ENCODE data around the gene KIRREL1.

Gene KIRREL1

DNA sequence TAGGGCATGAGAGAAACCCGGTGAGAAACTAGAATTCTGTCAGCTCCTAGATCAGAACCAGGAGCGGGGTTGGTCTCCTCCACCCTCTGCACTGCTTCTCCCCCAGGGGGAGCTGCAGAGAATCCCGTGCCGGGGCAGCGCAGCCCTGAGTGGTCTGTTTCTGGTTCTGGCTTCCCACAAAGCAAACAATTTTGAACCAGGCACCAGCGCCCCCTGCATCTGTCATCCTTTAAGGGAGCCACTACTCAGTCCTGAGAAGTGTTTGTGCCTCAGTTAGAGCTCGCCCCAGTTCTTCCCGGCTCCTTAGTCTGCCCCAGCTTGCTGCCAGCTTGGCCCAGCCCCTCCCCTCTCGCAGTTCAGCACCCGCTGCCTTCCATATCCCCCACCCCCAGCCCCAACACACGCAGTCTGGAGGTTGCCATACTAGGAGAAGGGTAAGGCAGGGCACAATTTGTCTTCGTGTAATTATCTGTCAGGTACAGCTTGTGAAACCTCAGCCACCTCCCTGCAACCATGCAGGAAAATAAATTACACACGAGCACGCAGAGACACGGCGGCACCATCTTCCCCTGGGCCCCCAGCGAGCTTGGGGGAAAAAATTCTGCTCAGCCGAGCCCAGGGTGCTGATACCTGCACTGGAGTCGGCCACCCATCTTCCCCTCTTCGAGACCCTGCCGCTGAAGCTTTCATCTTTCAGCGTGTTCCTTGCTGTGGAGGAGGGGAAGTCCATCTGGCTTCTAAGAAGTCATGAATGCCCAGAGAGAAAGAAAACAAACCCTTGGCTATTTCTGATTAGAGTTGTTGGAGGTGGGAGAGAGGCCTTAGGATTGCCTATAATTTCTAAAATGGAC, 124.6 kb downstream of the KIRREL1 start:
- peak; percentile 27; the same call in 1 of the 2 replicates for TF ChIP-seq RAD21 (IDR thresholded peaks at IDR 0.05; ENCODE audit: low read depth)
- no peak for TF ChIP-seq TAF1 (IDR thresholded peaks at IDR 0.05; ENCODE audit: low read depth)

DNA sequence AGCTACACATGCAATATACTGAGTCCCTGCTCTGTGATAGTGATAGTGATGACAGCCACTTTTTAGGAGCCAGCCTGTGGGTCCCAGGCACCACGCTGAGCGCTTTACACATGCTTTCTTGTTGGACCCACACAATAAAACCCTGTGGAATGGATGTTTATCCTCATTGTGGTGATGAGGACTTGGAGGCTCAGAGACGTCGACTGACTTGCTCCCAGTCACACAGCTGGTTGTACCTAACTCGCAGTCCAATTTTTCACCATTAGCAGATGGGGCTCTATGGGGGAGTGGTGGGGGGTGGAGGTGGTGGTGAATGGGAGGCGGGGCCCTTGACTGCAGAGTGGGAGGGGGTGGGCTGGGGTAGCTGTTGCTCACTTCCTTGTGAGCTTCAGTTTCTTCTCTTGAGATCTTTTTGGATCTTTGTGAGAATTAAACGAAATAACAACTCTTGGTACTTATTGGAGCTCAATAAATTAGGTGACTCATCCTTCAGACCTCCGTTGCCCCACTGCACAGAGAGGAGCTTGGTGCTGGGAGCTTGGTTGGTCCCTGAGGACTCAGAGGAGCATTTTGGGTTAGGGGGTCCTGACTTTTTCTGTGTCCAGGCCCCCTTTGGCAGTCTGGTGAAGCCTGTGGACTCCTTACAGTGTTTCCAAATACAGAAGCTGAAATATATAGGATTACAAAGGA, 125.4 kb downstream of the KIRREL1 start:
- TF ChIP-seq EP300 (IDR thresholded peaks at IDR 0.05; ENCODE audit: borderline replicate concordance) (no peak), CREB1 (IDR thresholded peaks at IDR 0.05; ENCODE audit: low read depth) (no peak), EGR1 (IDR thresholded peaks at IDR 0.05) (no peak), TCF12 (IDR thresholded peaks at IDR 0.05; ENCODE audit: low read depth) (no peak), NFIC (IDR thresholded peaks at IDR 0.05) (no peak), ZBTB7A (IDR thresholded peaks at IDR 0.05; ENCODE audit: low read depth) (no peak), TAF1 (IDR thresholded peaks at IDR 0.05; ENCODE audit: low read depth) (no peak), TEAD4 (IDR thresholded peaks at IDR 0.05) (no peak), FOXM1 (IDR thresholded peaks at IDR 0.05; ENCODE audit: borderline replicate concordance, low read depth) (no peak), CEBPB (IDR thresholded peaks at IDR 0.05) (no peak), YY1 (IDR thresholded peaks at IDR 0.05; ENCODE audit: low read depth) (no peak), RAD21 (IDR thresholded peaks at IDR 0.05; ENCODE audit: low read depth) (no peak)
- TF ChIP-seq, protein P1, sequence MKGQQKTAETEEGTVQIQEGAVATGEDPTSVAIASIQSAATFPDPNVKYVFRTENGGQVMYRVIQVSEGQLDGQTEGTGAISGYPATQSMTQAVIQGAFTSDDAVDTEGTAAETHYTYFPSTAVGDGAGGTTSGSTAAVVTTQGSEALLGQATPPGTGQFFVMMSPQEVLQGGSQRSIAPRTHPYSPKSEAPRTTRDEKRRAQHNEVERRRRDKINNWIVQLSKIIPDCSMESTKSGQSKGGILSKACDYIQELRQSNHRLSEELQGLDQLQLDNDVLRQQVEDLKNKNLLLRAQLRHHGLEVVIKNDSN (IDR thresholded peaks at IDR 0.05): no peak
- TF ChIP-seq, protein P2, sequence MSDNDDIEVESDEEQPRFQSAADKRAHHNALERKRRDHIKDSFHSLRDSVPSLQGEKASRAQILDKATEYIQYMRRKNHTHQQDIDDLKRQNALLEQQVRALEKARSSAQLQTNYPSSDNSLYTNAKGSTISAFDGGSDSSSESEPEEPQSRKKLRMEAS (IDR thresholded peaks at IDR 0.05): no peak
- TF ChIP-seq, protein P3, sequence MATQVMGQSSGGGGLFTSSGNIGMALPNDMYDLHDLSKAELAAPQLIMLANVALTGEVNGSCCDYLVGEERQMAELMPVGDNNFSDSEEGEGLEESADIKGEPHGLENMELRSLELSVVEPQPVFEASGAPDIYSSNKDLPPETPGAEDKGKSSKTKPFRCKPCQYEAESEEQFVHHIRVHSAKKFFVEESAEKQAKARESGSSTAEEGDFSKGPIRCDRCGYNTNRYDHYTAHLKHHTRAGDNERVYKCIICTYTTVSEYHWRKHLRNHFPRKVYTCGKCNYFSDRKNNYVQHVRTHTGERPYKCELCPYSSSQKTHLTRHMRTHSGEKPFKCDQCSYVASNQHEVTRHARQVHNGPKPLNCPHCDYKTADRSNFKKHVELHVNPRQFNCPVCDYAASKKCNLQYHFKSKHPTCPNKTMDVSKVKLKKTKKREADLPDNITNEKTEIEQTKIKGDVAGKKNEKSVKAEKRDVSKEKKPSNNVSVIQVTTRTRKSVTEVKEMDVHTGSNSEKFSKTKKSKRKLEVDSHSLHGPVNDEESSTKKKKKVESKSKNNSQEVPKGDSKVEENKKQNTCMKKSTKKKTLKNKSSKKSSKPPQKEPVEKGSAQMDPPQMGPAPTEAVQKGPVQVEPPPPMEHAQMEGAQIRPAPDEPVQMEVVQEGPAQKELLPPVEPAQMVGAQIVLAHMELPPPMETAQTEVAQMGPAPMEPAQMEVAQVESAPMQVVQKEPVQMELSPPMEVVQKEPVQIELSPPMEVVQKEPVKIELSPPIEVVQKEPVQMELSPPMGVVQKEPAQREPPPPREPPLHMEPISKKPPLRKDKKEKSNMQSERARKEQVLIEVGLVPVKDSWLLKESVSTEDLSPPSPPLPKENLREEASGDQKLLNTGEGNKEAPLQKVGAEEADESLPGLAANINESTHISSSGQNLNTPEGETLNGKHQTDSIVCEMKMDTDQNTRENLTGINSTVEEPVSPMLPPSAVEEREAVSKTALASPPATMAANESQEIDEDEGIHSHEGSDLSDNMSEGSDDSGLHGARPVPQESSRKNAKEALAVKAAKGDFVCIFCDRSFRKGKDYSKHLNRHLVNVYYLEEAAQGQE (IDR thresholded peaks at IDR 0.05; ENCODE audit: low read depth): no peak

DNA sequence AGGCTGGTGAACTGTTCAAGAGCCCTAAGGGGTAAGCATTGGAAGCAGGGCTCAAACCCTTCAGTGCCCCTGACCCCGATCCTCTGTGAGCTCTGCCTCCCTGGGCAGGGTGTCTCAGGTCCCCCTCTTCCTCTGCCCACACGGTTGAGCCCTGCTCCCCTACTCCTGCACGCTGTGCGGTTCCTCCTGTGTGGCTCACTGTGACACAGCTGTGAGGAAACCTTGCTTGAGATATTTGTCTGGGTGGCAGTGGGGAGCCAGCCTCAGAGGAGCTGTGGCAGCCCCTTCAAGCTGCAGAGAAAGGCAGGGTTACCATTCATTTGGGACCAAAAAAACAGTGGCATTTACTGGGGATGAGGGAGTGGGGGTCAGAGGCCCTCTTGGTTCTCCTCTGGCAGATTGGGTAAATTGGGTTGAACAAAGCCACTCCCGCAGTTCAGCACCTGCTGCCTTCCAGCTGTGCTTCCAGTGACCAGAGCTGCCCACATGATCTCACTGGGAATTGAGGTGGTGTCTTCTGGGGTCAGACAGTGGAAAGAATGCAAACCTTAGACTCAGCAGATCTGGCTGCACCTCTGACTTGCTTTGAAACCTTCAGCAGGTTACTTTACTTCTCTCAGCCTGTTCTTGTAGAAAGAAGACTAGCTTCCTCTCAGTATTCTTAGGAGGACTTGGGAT, 126.7 kb downstream of the KIRREL1 start:
- TF ChIP-seq TEAD4 (IDR thresholded peaks at IDR 0.05): no peak
- no peak for TF ChIP-seq TAF1 (IDR thresholded peaks at IDR 0.05; ENCODE audit: low read depth)
- no peak for TF ChIP-seq CEBPB (IDR thresholded peaks at IDR 0.05)
- TF ChIP-seq, protein P1 (IDR thresholded peaks at IDR 0.05): no peak
- TF ChIP-seq, protein P2 (IDR thresholded peaks at IDR 0.05): no peak
- no peak for TF ChIP-seq EP300 (IDR thresholded peaks at IDR 0.05; ENCODE audit: borderline replicate concordance)
- TF ChIP-seq CREB1 (IDR thresholded peaks at IDR 0.05; ENCODE audit: low read depth): no peak
- no peak for TF ChIP-seq FOXM1 (IDR thresholded peaks at IDR 0.05; ENCODE audit: borderline replicate concordance, low read depth)
- TF ChIP-seq ZBTB7A (IDR thresholded peaks at IDR 0.05; ENCODE audit: low read depth): no peak
- no peak for TF ChIP-seq TCF12 (IDR thresholded peaks at IDR 0.05; ENCODE audit: low read depth)

DNA sequence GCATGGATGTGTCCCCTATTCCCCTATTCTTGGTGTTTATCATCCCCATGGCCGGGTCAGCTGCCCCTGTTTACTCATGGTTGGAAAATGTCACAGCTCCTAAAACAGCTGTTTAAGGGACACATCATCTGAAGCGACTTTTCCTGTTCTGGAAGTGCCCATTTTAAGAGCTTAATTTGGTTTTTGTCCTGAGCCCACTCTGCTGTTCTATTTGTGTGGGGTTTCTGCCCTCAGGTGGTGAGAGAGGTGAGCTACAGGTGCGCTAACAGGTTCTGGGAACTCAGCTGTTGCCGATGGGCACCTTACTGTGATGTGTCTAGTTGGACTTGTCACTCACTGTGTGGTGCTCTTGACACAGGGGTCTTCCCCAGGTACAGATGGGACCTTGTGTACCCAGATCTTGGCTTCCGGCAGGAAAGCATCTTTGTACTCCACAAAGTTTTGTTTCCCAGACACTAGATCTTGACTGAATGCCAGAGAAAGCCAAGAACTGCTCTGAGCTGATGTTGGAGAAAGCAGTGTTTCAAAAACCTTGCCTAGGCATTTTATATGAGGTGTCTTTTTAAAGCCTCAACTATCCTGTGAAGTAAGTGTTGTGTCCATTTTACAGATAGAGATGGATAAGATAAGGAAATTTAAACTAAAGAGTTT, 128.3 kb downstream of the KIRREL1 start:
- TF ChIP-seq, protein P2 (IDR thresholded peaks at IDR 0.05): no peak
- peak; percentile 98 for TF ChIP-seq RAD21 (IDR thresholded peaks at IDR 0.05; ENCODE audit: low read depth)
- TF ChIP-seq TAF1 (IDR thresholded peaks at IDR 0.05; ENCODE audit: low read depth): no peak
- TF ChIP-seq CEBPB (IDR thresholded peaks at IDR 0.05): no peak
- TF ChIP-seq YY1 (IDR thresholded peaks at IDR 0.05; ENCODE audit: low read depth): no peak

DNA sequence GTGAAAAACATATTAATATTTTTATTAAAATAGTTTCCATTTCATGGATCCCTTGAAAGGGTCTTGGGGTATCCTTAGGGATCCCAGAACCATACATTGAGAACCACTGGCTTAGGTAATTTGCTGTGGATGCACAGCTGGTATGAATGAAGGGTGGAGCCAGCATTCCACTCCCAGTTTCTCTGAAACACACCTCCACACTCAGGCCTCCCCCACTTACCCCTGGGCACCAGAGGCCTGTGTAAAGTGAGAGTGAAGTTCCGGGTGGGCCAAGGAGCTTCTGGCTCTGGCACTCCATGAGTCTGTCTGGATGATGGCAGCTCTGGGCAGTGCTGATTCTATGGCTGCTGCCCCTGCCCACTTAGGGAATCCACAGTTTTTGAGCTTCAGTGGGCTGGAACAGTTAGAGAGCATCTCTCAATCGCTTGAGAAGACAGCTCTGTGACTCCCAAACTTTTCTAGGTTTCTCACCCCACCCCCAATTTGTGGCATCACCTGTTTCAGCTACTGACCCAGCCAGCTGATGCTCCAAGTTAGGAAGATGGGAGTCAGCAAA, 129.5 kb downstream of the KIRREL1 start:
- TF ChIP-seq TCF12 (IDR thresholded peaks at IDR 0.05; ENCODE audit: low read depth) (0 out of 2 replicates have a peak, but pooled peaks have one; percentile 26), TAF1 (IDR thresholded peaks at IDR 0.05; ENCODE audit: low read depth) (no peak), CEBPB (IDR thresholded peaks at IDR 0.05) (peak; percentile 10; the same call in 1 of the 2 replicates), FOXM1 (IDR thresholded peaks at IDR 0.05; ENCODE audit: borderline replicate concordance, low read depth) (no peak), CREB1 (IDR thresholded peaks at IDR 0.05; ENCODE audit: low read depth) (no peak), EP300 (IDR thresholded peaks at IDR 0.05; ENCODE audit: borderline replicate concordance) (peak; percentile 32; the same call in 1 of the 2 replicates), EGR1 (IDR thresholded peaks at IDR 0.05) (no peak), RAD21 (IDR thresholded peaks at IDR 0.05; ENCODE audit: low read depth) (no peak), TEAD4 (IDR thresholded peaks at IDR 0.05) (peak; percentile 66), YY1 (IDR thresholded peaks at IDR 0.05; ENCODE audit: low read depth) (0 out of 2 replicates have a peak, but pooled peaks have one; percentile 22), NFIC (IDR thresholded peaks at IDR 0.05) (no peak), ZBTB7A (IDR thresholded peaks at IDR 0.05; ENCODE audit: low read depth) (no peak)
- TF ChIP-seq, protein P3 (IDR thresholded peaks at IDR 0.05; ENCODE audit: low read depth): no peak
- TF ChIP-seq, protein P2 (IDR thresholded peaks at IDR 0.05): no peak
- TF ChIP-seq, protein P1 (IDR thresholded peaks at IDR 0.05): no peak
